Vagina (tissue), 2 donors: Measurements from ENCODE around the gene TLE2. TPM values are rescaled to one million over a fixed set of nuclear protein-coding genes. Genes with fewer than 3 reads are reported as not detected.
"Not testable (repeated sequence)": the region's sequence is repeated elsewhere in the genome, so short reads cannot be mapped to it uniquely, and the experiment has no call there.

Experiments used
- DNase-seq, 2 donors: peaks; one replicate each; pipeline ENCODE4 v3.0.0-alpha.2; 2017; ENCODE audit errors: extremely low spot score in 2 of 2
- H3K27ac ChIP-seq: fragments of 200-600 bp; sonication (generic); one replicate; pipeline ENCODE4 v1.5.1; 2019
- H3K27me3 ChIP-seq: fragments of 200-600 bp; sonication (generic); one replicate; pipeline ENCODE4 v1.5.1; 2019
- H3K36me3 ChIP-seq, 2 donors: fragments of 200-600 bp; sonication (generic); one replicate each; pipeline ENCODE4 v1.5.1; 2017 to 2019
- H3K4me1 ChIP-seq: fragments of 200-600 bp; sonication (generic); one replicate; pipeline ENCODE4 v1.5.1; 2019
- H3K4me3 ChIP-seq, 2 donors: fragments of 200-600 bp; sonication (generic); 1 replicate in 1 of 2; 2 replicates in 1 of 2; pipeline ENCODE4 v1.5.1; 2016 to 2019
- H3K9me3 ChIP-seq: fragments of 200-600 bp; sonication (generic); one replicate; pipeline ENCODE4 v1.5.1; 2019
- POLR2A ChIP-seq, 2 donors: fragments of 450-650 bp; IDR thresholded peaks; one replicate each; pipeline ENCODE4 v1.6.1; 2017; ENCODE audit warnings: antibody characterized with exemption in 2 of 2, mild to moderate bottlenecking in 2 of 2, moderate library complexity in 2 of 2
- POLR2AphosphoS5 ChIP-seq, 2 donors: sonication (generic); formaldehyde crosslinking; IDR thresholded peaks; one replicate each; pipeline ENCODE4 v1.9.0; 2017; ENCODE audit warnings: antibody characterized with exemption in 2 of 2, mild to moderate bottlenecking in 2 of 2, low read depth in 1 of 2; ENCODE audit not compliant: insufficient read depth in 1 of 2
- intact Hi-C: fragments of 100-400 bp; cut with DNase I; formaldehyde crosslinking; loops from one replicate; pipeline ENCODE4 v1.15.1; 2023
- total RNA-seq: library from RNA; depleted of rRNA; stranded (reverse); fragments of >200 nt; gene quantifications from one replicate; pipeline ENCODE4 v1.2.3, GENCODE V29; 2016
- TF ChIP-seq, protein P1 (sequence below), 3 experiments: fragments of 450-650 bp in 2 of 3; fragments of 200-600 bp in 1 of 3; sonication (generic) in 1 of 3; IDR thresholded peaks; one replicate each; pipeline ENCODE4 v1.5.1; 2017 to 2019; ENCODE audit warnings: antibody characterized with exemption in 3 of 3, mild to moderate bottlenecking in 2 of 3, moderate library complexity in 2 of 3

The TLE2 gene
- total RNA-seq, 1 donor from 2014 or later = 28.2 TPM

- no peak overlapping the region for H3K4me3 ChIP-seq
- no peaks in the 10 kb centered on the region for H3K4me1 ChIP-seq
- DNase-seq = no peak
- peaks cover 0 to 10% of the 10 kb centered on the region in 2 donors for H3K36me3 ChIP-seq
- TF ChIP-seq, protein P1, sequence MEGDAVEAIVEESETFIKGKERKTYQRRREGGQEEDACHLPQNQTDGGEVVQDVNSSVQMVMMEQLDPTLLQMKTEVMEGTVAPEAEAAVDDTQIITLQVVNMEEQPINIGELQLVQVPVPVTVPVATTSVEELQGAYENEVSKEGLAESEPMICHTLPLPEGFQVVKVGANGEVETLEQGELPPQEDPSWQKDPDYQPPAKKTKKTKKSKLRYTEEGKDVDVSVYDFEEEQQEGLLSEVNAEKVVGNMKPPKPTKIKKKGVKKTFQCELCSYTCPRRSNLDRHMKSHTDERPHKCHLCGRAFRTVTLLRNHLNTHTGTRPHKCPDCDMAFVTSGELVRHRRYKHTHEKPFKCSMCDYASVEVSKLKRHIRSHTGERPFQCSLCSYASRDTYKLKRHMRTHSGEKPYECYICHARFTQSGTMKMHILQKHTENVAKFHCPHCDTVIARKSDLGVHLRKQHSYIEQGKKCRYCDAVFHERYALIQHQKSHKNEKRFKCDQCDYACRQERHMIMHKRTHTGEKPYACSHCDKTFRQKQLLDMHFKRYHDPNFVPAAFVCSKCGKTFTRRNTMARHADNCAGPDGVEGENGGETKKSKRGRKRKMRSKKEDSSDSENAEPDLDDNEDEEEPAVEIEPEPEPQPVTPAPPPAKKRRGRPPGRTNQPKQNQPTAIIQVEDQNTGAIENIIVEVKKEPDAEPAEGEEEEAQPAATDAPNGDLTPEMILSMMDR (IDR thresholded peaks at IDR 0.05) = no peak
- TF ChIP-seq POLR2A (IDR thresholded peaks at IDR 0.05) (no peak), POLR2AphosphoS5 (IDR thresholded peaks at IDR 0.05; ENCODE audit: insufficient read depth in 1 of 2, low read depth in 1 of 2) (no peak)
- no peak overlapping the region for H3K27ac ChIP-seq
- intact Hi-C loops = no loop called here
- H3K9me3 ChIP-seq = no peaks in the 10 kb centered on the region
- no peaks in the 10 kb centered on the region for H3K27me3 ChIP-seq
These were observed 14.9 kb downstream of the TLE2 start for GRCh38 chr19:3014135-3014534.

DNA sequence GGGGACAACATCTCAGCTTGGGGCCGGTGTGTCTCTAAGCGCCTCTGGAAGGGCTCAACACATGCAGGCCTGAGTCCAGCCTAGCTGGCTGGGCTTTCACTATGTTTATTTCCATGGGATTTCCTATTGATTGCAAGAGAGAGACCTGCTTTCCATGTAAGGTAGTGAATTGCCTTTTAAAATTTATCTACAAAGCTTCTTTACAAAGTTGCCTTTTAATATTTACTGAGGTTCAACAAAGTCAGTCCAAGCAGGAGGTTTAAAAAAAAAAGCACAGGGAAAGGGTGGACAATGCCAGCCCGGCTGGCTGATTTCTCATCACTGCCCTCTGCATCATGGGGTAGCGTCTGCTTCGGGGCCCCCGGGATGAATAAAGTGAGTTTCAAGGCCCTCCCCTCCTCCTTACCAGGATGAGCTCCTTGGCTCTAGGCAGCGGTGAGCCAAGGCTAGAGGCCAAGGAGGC lies 15.8 kb downstream of the TLE2 start:
- no peaks in the 10 kb centered on the region for H3K27me3 ChIP-seq
- H3K27ac ChIP-seq = no peak overlapping the region
- H3K9me3 ChIP-seq = no peaks in the 10 kb centered on the region
- H3K4me1 ChIP-seq = no peaks in the 10 kb centered on the region
- H3K36me3 ChIP-seq = peaks cover 0 to 16% of the 10 kb centered on the region in 2 donors
- no peak overlapping the region for H3K4me3 ChIP-seq
- DNase-seq = no peak
- no peak for TF ChIP-seq POLR2A (IDR thresholded peaks at IDR 0.05)
- TF ChIP-seq POLR2AphosphoS5 (IDR thresholded peaks at IDR 0.05; ENCODE audit: insufficient read depth in 1 of 2, low read depth in 1 of 2) = no peak
- TF ChIP-seq, protein P1 (IDR thresholded peaks at IDR 0.05) = no peak
- intact Hi-C loops = no loop called here

GRCh38 chr19:3012621-3013262 lies 16.3 kb downstream of the TLE2 start:
- DNase-seq = no peak

GRCh38 chr19:3012059-3012458 lies 17.0 kb downstream of the TLE2 start:
- H3K4me1 ChIP-seq, H3K27me3 ChIP-seq, H3K4me3 ChIP-seq, intact Hi-C loops, H3K27ac ChIP-seq, DNase-seq, H3K9me3 ChIP-seq: not testable (repeated sequence)
- peaks cover 0 to 16% of the 10 kb centered on the region in 2 donors for H3K36me3 ChIP-seq

More at GRCh38 chr19:3012621-3013262, 16.3 kb downstream of the TLE2 start:
- H3K27me3 ChIP-seq = no peaks in the 10 kb centered on the region
- TF ChIP-seq, protein P1 (IDR thresholded peaks at IDR 0.05) = no peak
- TF ChIP-seq POLR2AphosphoS5 (IDR thresholded peaks at IDR 0.05; ENCODE audit: insufficient read depth in 1 of 2, low read depth in 1 of 2) (no peak), POLR2A (IDR thresholded peaks at IDR 0.05) (no peak)
- H3K9me3 ChIP-seq = no peaks in the 10 kb centered on the region
- no peak overlapping the region for H3K4me3 ChIP-seq
- intact Hi-C loops = no loop called here
- no peak overlapping the region for H3K27ac ChIP-seq
- H3K4me1 ChIP-seq = no peaks in the 10 kb centered on the region
- H3K36me3 ChIP-seq = peaks cover 0 to 16% of the 10 kb centered on the region in 2 donors

GRCh38 chr19:3010871-3011270 lies 18.2 kb downstream of the TLE2 start:
- no peak overlapping the region for H3K27ac ChIP-seq
- DNase-seq = no peak
- H3K4me3 ChIP-seq = no peak overlapping the region
- H3K4me1 ChIP-seq = no peaks in the 10 kb centered on the region
- no peaks in the 10 kb centered on the region for H3K27me3 ChIP-seq
- H3K36me3 ChIP-seq = peaks cover 0 to 16% of the 10 kb centered on the region in 2 donors
- H3K9me3 ChIP-seq = no peaks in the 10 kb centered on the region
- no peak for TF ChIP-seq POLR2A (IDR thresholded peaks at IDR 0.05)
- intact Hi-C loops = no loop called here

DNA sequence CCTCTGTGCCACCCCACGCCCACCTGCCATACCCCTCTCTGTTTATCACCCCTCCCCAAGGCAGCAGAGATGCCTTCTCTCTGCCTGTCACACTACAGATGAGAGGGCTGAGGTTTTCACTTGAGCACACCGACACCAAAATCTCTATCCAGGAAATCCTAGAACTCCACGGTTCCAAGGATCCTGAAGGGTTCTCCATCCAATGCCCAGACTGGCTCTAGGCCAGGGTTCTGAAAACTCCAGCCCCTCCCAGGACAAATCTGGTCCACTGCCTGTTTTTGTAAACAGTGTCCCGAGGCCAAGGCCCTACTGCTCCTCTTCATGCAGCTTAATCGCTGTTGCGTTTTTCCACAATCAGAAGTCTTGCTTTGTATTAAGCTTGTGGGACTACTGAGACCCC lies 20.1 kb downstream of the TLE2 start:
- no peak for DNase-seq
- Histone ChIP-seq H3K4me3 (no peak overlapping the region), H3K9me3 (no peaks in the 10 kb centered on the region), H3K36me3 (peaks cover 0 to 16% of the 10 kb centered on the region in 2 donors), H3K27me3 (no peaks in the 10 kb centered on the region), H3K4me1 (no peaks in the 10 kb centered on the region), H3K27ac (no peak overlapping the region)
- intact Hi-C loops = no loop called here
- TF ChIP-seq POLR2A (IDR thresholded peaks at IDR 0.05) (no peak), POLR2AphosphoS5 (IDR thresholded peaks at IDR 0.05; ENCODE audit: insufficient read depth in 1 of 2, low read depth in 1 of 2) (no peak)
- TF ChIP-seq, protein P1 (IDR thresholded peaks at IDR 0.05) = no peak
